Keratinocyte (primary cell): Measurements from ENCODE around the gene MED14.

Experiments
- CTCF ChIP-seq, 3 experiments: IDR thresholded peaks in 1 of 3; conservative IDR thresholded peaks in 1 of 3; optimal IDR thresholded peaks in 1 of 3; 2 replicates in 2 of 3; 3 replicates in 1 of 3; pipeline versions ENCODE3 to v1.5.1; 2011; ENCODE audit warnings: low read length in 3 of 3, mild to moderate bottlenecking in 3 of 3, moderate library complexity in 2 of 3, control low read depth in 1 of 3, inconsistent platforms in 1 of 3; ENCODE audit not compliant: insufficient read depth in 2 of 3; ENCODE audit errors: extremely low read depth in 1 of 3
- EZH2 ChIP-seq: IDR thresholded peaks from one replicate; pipeline ENCODE4 v1.6.1; 2012; ENCODE audit warnings: inconsistent platforms, mild to moderate bottlenecking, low read length, moderate library complexity

- TF ChIP-seq CTCF (optimal IDR thresholded peaks at IDR 0.05 in 1 of 3, IDR thresholded peaks at IDR 0.05 in 1 of 3, conservative IDR thresholded peaks at IDR 0.05 in 1 of 3; ENCODE audit: extremely low read depth in 1 of 3, insufficient read depth in 2 of 3, low read length in 3 of 3): no peak
- TF ChIP-seq EZH2: no peak
These were observed 64.2 kb downstream of the MED14 start for GRCh38 chrX:40671126-40671525.
